HepG2 (cell line): ENCODE data around the gene RBFOX1. TPM values are rescaled to one million over a fixed set of nuclear protein-coding genes. Genes with fewer than 3 reads are reported as not detected.

Experiments used
- ATAC-seq: fragments of 200-7000 bp; cut with Tn5 transposase; 3 replicates; pipeline ENCODE4 v1.9.1; 2020; ENCODE audit warnings: mild to moderate bottlenecking, moderate library complexity
- BruUV-seq: library from RNA; stranded (reverse); fragments of 400-500 nt; replicated peaks from 2 replicates; lab custom pipeline; 2021; lab: Mats Ljungman, UMichigan
- CTCF ChIA-PET: fragments of 300-600 bp; formaldehyde crosslinking; extraction: SDS; loops from one replicate; lab custom pipeline; 2021; ENCODE audit warnings: low total read pairs, inconsistent platforms, low intra/inter-chr PET ratio; lab: Yijun Ruan, JAX
- POLR2A ChIA-PET: fragments of 350-600 bp; sonication (Branson Sonifier 250); formaldehyde crosslinking; loops from one replicate; lab custom pipeline; 2020; ENCODE audit warnings: antibody characterized with exemption, inconsistent platforms; lab: Yijun Ruan, JAX
- DNase-seq: peaks from one replicate; pipeline ENCODE4 v3.0.0-alpha.2; 2015; ENCODE audit warnings: low spot score
- FAIRE-seq: peaks from 3 replicates; lab custom pipeline; 2011; peaks lifted over from hg19 to GRCh38; lab: Jason Lieb, UNC
- H2AFZ ChIP-seq: one replicate; pipeline ENCODE4 v1.6.1; 2011; ENCODE audit warnings: low read length, inconsistent platforms
- H3K27ac ChIP-seq: fragments of 300-600 bp; 3 replicates; pipeline ENCODE4 v1.8.0; 2011; ENCODE audit warnings: mixed run types, mild to moderate bottlenecking, mixed read lengths, low read length, inconsistent platforms; ENCODE audit not compliant: insufficient read depth; ENCODE audit errors: extremely low read length
- H3K27me3 ChIP-seq, 2 experiments: fragments of 200-600 bp in 1 of 2; 2 replicates in 1 of 2; 3 replicates in 1 of 2; pipeline versions ENCODE4 v1.6.0 to v1.8.0; 2011; ENCODE audit warnings: low read length in 2 of 2, mild to moderate bottlenecking in 2 of 2, moderate library complexity in 2 of 2, inconsistent platforms in 1 of 2; ENCODE audit not compliant: insufficient read depth in 2 of 2, control insufficient read depth in 1 of 2
- H3K36me3 ChIP-seq, 2 experiments: fragments of 200-600 bp in 1 of 2; replicated peaks in 1 of 2; 2 replicates in 1 of 2; 3 replicates in 1 of 2; pipeline versions ENCODE4 v1.5.1 to v1.8.0; 2011; ENCODE audit warnings: low read length in 2 of 2, inconsistent platforms in 1 of 2; ENCODE audit not compliant: insufficient read depth in 2 of 2, control insufficient read depth in 1 of 2
- H3K4me1 ChIP-seq: 2 replicates; pipeline ENCODE4 v1.5.1; 2012; ENCODE audit warnings: low read length, inconsistent platforms; ENCODE audit not compliant: insufficient read depth
- H3K4me2 ChIP-seq: 2 replicates; pipeline ENCODE4 v1.6.0; 2011; ENCODE audit warnings: low read depth, low read length, inconsistent platforms
- H3K4me3 ChIP-seq, 3 experiments: fragments of 200-600 bp in 1 of 3; sonication (generic), shearing (Covaris generic) in 1 of 3; replicated peaks in 1 of 3; 2 replicates each; pipeline ENCODE4 v1.5.1; 2011 to 2016; ENCODE audit warnings: low read length in 3 of 3, inconsistent platforms in 2 of 3, low read depth in 2 of 3, mild to moderate bottlenecking in 2 of 3, control low read depth in 1 of 3, mixed read lengths in 1 of 3; ENCODE audit not compliant: insufficient read depth in 1 of 3
- H3K79me2 ChIP-seq: one replicate; pipeline ENCODE4 v1.6.1; 2011; ENCODE audit warnings: low read length, inconsistent platforms; ENCODE audit not compliant: insufficient read depth
- H3K9ac ChIP-seq: 2 replicates; pipeline ENCODE4 v1.6.0; 2011; ENCODE audit warnings: mild to moderate bottlenecking, low read depth, low read length, inconsistent platforms; ENCODE audit not compliant: insufficient read depth
- H3K9me3 ChIP-seq: 2 replicates; pipeline ENCODE4 v1.5.1; 2012; ENCODE audit warnings: mild to moderate bottlenecking, low read length
- H4K20me1 ChIP-seq: 2 replicates; pipeline ENCODE4 v1.6.0; 2011; ENCODE audit warnings: inconsistent platforms, mild to moderate bottlenecking, low read length, moderate library complexity; ENCODE audit not compliant: insufficient read depth
- FOXC1 ChIP-seq: sonication (generic); formaldehyde crosslinking; IDR thresholded peaks from 2 replicates; pipeline ENCODE4 v1.8.0; 2022; ENCODE audit warnings: mild to moderate bottlenecking, missing genetic modification reagents, borderline replicate concordance
- KDM3A ChIP-seq: IDR thresholded peaks from 2 replicates; pipeline ENCODE4 v1.6.1; 2018; ENCODE audit warnings: low read depth, missing compliant biosample characterization
- SMAD9 ChIP-seq: sonication (generic); formaldehyde crosslinking; IDR thresholded peaks from 2 replicates; pipeline ENCODE4 v1.5.1; 2020; ENCODE audit warnings: mild to moderate bottlenecking, missing genetic modification reagents
- ZFP36L2 ChIP-seq: sonication (generic); formaldehyde crosslinking; IDR thresholded peaks from 2 replicates; pipeline ENCODE4 v1.4.0; 2020; ENCODE audit warnings: missing genetic modification reagents
- ZKSCAN5 ChIP-seq: sonication (generic); formaldehyde crosslinking; IDR thresholded peaks from 2 replicates; pipeline ENCODE4 v1.5.1; 2020; ENCODE audit warnings: mild to moderate bottlenecking, missing genetic modification reagents
- ZMYM2 ChIP-seq: sonication (generic); formaldehyde crosslinking; IDR thresholded peaks from 2 replicates; pipeline ENCODE4 v1.8.0; 2022; ENCODE audit warnings: mild to moderate bottlenecking, missing genetic modification reagents
- ZNF550 ChIP-seq: sonication (generic); formaldehyde crosslinking; IDR thresholded peaks from 2 replicates; pipeline ENCODE4 v1.4.0; 2020; ENCODE audit warnings: mild to moderate bottlenecking, missing genetic modification reagents, borderline replicate concordance
- ZNF605 ChIP-seq: sonication (generic); formaldehyde crosslinking; IDR thresholded peaks from 2 replicates; pipeline ENCODE4 v1.8.0; 2022; ENCODE audit warnings: mild to moderate bottlenecking, missing genetic modification reagents
- ZNF704 ChIP-seq: sonication (generic); formaldehyde crosslinking; IDR thresholded peaks from 2 replicates; pipeline ENCODE4 v1.8.1; 2023; ENCODE audit warnings: mild to moderate bottlenecking, inconsistent platforms, moderate library complexity, missing genetic modification reagents, borderline replicate concordance
- ZNF782 ChIP-seq: sonication (generic); formaldehyde crosslinking; IDR thresholded peaks from 2 replicates; pipeline ENCODE4 v1.4.0; 2020; ENCODE audit warnings: missing genetic modification reagents, mild to moderate bottlenecking, borderline replicate concordance
- WGBS: methylation state at CpG from one replicate; pipeline ENCODE4 v1.1.6; 2017; ENCODE audit warnings: low lambda C conversion rate; 5-methylcytosine and 5-hydroxymethylcytosine counted together
- in situ Hi-C: cut with HindIII; loops from 2 replicates; pipeline ENCODE4 v1.10.0; 2017; ENCODE audit warnings: low pct_unique_long_range_greater_than_20kb; ENCODE audit not compliant: extremely low pct_ligation_motif_present
- intact Hi-C: fragments of 100-400 bp; cut with micrococcal nuclease; formaldehyde crosslinking; loops from one replicate; pipeline ENCODE4 v1.10.0; 2022; ENCODE audit not compliant: unreplicated experiment
- polyA plus RNA-seq, 8 experiments: library from polyadenylated mRNA; depleted of rRNA in 3 of 8; stranded (reverse) in 7 of 8; unstranded in 1 of 8; fragments of >200 nt; fragmentation: Illumina TruSeq in 4 of 8; extraction: Trizol in 4 of 8; gene quantifications; 2 replicates each; pipeline versions ENCODE4 v1.2.1 to v1.2.3, GENCODE V29; 2011 to 2016; ENCODE audit warnings: low read depth in 4 of 8, missing spikeins in 1 of 8, mixed read lengths in 1 of 8; ENCODE audit not compliant: insufficient read depth in 1 of 8
- total RNA-seq, 5 experiments: library from RNA; depleted of rRNA; stranded (reverse); fragments of >200 nt; fragmentation: Illumina TruSeq; extraction: Trizol; gene quantifications; 2 replicates each; pipeline ENCODE4 v1.2.3, GENCODE V29; 2016; ENCODE audit warnings: low read depth in 1 of 5

Gene RBFOX1
- total and polyA plus RNA-seq, 2 of the 13 experiments (the other 11 are each of a cell fraction or from before 2014, with no cell fraction given) = not detected

GRCh38 chr16:7449808-7450207 is 117.2 kb downstream of the RBFOX1 start:
- no peak for TF ChIP-seq ZNF782
- TF ChIP-seq ZKSCAN5 (CRISPR knock-in tag) = no peak
- no peak for TF ChIP-seq ZNF605 (CRISPR knock-in tag)
- TF ChIP-seq KDM3A (CRISPR knock-in tag) = no peak
- TF ChIP-seq ZNF550 (CRISPR knock-in tag) = no peak
- no peak for TF ChIP-seq SMAD9
- TF ChIP-seq FOXC1 = no peak
- no peak for TF ChIP-seq ZNF704 (CRISPR knock-in tag)
- TF ChIP-seq ZFP36L2 (CRISPR knock-in tag) = no peak
- TF ChIP-seq ZMYM2 (CRISPR knock-in tag) = no peak
- H3K27me3 ChIP-seq = no peaks in the 10 kb centered on the region
- H3K36me3 ChIP-seq = no peaks in the 10 kb centered on the region
- 54% methylated on average over 7 of the region's 7 CpGs for WGBS
- no peaks in the 10 kb centered on the region for H4K20me1 ChIP-seq
- in situ Hi-C loops = no loop called here
- H3K9ac ChIP-seq = no peak overlapping the region
- H3K27ac ChIP-seq = no peak overlapping the region
- intact Hi-C loops = no loop called here
- ChIA-PET CTCF (no interaction called here), POLR2A (no interaction called here)
- no peak for FAIRE-seq
- no peaks in the 10 kb centered on the region for H3K4me1 ChIP-seq
- no peak overlapping the region for H2AFZ ChIP-seq
- H3K79me2 ChIP-seq = no peaks in the 10 kb centered on the region
- peaks cover 18% of the 10 kb centered on the region for H3K9me3 ChIP-seq
- H3K4me3 ChIP-seq = no peak overlapping the region
- DNase-seq = no peak
- no peak overlapping the region for H3K4me2 ChIP-seq
- no TSS peak for BruUV-seq
- no peak for ATAC-seq
